Measurements from ENCODE around the gene PFN1. TPM values are rescaled to one million over a fixed set of nuclear protein-coding genes. Genes with fewer than 3 reads are reported as not detected.

Gene PFN1
- total RNA-seq, 1 experiment from 2014 or later, result 1,213 TPM

GRCh38 chr17:4946312-4946976 lies 1.9 kb downstream of the PFN1 start:
- Histone ChIP-seq H3K79me2 (ENCODE audit: insufficient read depth, low read length) (peaks cover 81% of the 10 kb centered on the region), H3K9me2 (ENCODE audit: insufficient read depth) (no peaks in the 10 kb centered on the region), H4K20me1 (ENCODE audit: insufficient read depth) (peaks cover 12% of the 10 kb centered on the region; the same call in 1 of the 2 replicates), H3K4me1 (ENCODE audit: control insufficient read depth in 1 of 2, insufficient read depth in 2 of 2, low read length in 2 of 2) (peaks cover 34 to 69% of the 10 kb centered on the region in 2 experiments), H3K9me3 (ENCODE audit: control insufficient read depth in 1 of 2, insufficient read depth in 1 of 2, low read depth in 1 of 2, low read length in 2 of 2) (no peaks in the 10 kb centered on the region), H3K27ac (ENCODE audit: low read depth, low read length) (peak overlapping the region; percentile 99), H3K4me3 (replicated peaks in 1 of 2; ENCODE audit: low read depth in 1 of 2, low read length in 2 of 2) (peak overlapping the region; percentile 96 to 97), H3K9ac (ENCODE audit: low read length) (peak overlapping the region; percentile 97), H3K36me3 (ENCODE audit: control insufficient read depth in 1 of 2, insufficient read depth in 2 of 2, low read length in 2 of 2) (peaks cover 9 to 25% of the 10 kb centered on the region in 2 experiments; a peak in 2 of 4 replicates), H3K27me3 (ENCODE audit: insufficient read depth, low read length) (no peaks in the 10 kb centered on the region), H3K4me2 (ENCODE audit: low read length) (peak overlapping the region; percentile 100), H2AFZ (ENCODE audit: low read depth, low read length, poor library complexity, severe bottlenecking) (no peak overlapping the region)
- ChIA-PET RAD21 (ENCODE audit: low non-redundant PET in 1 of 2, low total read pairs in 2 of 2, uncharacterized antibody in 2 of 2, unreplicated experiment in 2 of 2) (no interaction called here), POLR2A (interaction anchor here (1.3 to 4.7 kb wide), 2 partner anchors 21 to 37 kb away, joined by 4 to 45 read pairs; partner anchors contain the start of gene SPAG7), CTCF (interaction anchor here (1.0 kb wide), 2 partner anchors 43 to 380 kb away, joined by 3 read pairs; partner anchors contain the start of gene CHRNE)
- DNase-seq (ENCODE audit: low read depth, low spot score), result no peak
- no peak for TF ChIP-seq EGR1 (IDR thresholded peaks at IDR 0.05; ENCODE audit: low read depth)
- TF ChIP-seq ZFX (IDR thresholded peaks at IDR 0.05), result no peak
- no peak for TF ChIP-seq YY1 (IDR thresholded peaks at IDR 0.05; ENCODE audit: extremely low read depth, insufficient replicate concordance, low read depth, low read length)
- TF ChIP-seq SP1 (IDR thresholded peaks at IDR 0.05; ENCODE audit: low read depth), result no peak
- TF ChIP-seq POLR2A (IDR thresholded peaks at IDR 0.05; ENCODE audit: borderline replicate concordance, extremely low read depth, insufficient read depth, insufficient read length), result no peak
- TF ChIP-seq MAX (IDR thresholded peaks at IDR 0.05), result no peak
- TF ChIP-seq RAD21 (IDR thresholded peaks at IDR 0.05; ENCODE audit: low read depth), result no peak
- no peak for TF ChIP-seq SIN3A (IDR thresholded peaks at IDR 0.05; ENCODE audit: low read depth)
- TF ChIP-seq POLR2AphosphoS5 (IDR thresholded peaks at IDR 0.05; ENCODE audit: low read depth, low read length), result no peak; the same call in 1 of the 2 replicates
- no peak for TF ChIP-seq JUND (IDR thresholded peaks at IDR 0.05)
- TF ChIP-seq ZBTB33 (IDR thresholded peaks at IDR 0.05; ENCODE audit: extremely low read depth, insufficient replicate concordance, low read length), result no peak
- TF ChIP-seq CEBPB (IDR thresholded peaks at IDR 0.05; ENCODE audit: low read depth), result no peak
- TSS peak; percentile 69 for BruUV-seq (replicated peaks)
- ATAC-seq, result no peak
- intact Hi-C loops (cut with micrococcal nuclease), result loop anchor here (5.0 kb wide), 1 partner anchor 41 kb away; the partner anchor contains the start of gene CAMTA2

Measured in HCT116 (cell line).